ENCODE results near the gene MYBL2.
A peak's percentile ranks its signal among the peaks of the same experiment; 100 is the strongest.

MYBL2 gene

DNA sequence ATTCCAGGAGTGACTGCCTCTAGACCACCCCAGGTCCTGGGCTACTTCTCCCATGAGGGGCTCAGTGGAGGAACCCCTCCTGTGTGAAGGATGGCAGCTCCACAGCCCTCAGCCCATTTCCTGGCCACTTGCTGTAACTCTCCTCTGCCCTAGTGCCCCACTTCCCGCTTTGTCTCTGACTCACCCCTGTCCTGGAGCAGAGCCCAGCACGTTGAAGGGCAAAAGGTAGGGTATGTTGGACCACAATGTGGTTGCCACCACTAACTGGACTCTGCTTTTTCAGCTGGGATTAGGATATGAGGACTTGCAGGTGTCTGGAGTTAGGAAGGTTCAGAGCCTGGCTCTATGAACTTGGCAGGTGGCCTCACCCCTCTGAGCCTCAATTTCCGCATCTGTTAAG is 2.4 kb downstream of the MYBL2 start:
- H3K4me3 ChIP-seq (replicated peaks; ENCODE audit: low read depth, low read length), result no peak overlapping the region
- peak; percentile 32 for DNase-seq (ENCODE audit: low read depth)
- TF ChIP-seq, protein P1, sequence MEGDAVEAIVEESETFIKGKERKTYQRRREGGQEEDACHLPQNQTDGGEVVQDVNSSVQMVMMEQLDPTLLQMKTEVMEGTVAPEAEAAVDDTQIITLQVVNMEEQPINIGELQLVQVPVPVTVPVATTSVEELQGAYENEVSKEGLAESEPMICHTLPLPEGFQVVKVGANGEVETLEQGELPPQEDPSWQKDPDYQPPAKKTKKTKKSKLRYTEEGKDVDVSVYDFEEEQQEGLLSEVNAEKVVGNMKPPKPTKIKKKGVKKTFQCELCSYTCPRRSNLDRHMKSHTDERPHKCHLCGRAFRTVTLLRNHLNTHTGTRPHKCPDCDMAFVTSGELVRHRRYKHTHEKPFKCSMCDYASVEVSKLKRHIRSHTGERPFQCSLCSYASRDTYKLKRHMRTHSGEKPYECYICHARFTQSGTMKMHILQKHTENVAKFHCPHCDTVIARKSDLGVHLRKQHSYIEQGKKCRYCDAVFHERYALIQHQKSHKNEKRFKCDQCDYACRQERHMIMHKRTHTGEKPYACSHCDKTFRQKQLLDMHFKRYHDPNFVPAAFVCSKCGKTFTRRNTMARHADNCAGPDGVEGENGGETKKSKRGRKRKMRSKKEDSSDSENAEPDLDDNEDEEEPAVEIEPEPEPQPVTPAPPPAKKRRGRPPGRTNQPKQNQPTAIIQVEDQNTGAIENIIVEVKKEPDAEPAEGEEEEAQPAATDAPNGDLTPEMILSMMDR (IDR thresholded peaks at IDR 0.05; ENCODE audit: low read length, missing control alignments), result no peak

GRCh38 chr20:43670423-43670822 is 3.5 kb downstream of the MYBL2 start:
- no peak for DNase-seq (ENCODE audit: low read depth)
- TF ChIP-seq, protein P1 (IDR thresholded peaks at IDR 0.05; ENCODE audit: low read length, missing control alignments), result no peak
- no peak overlapping the region for H3K4me3 ChIP-seq (replicated peaks; ENCODE audit: low read depth, low read length)

DNA sequence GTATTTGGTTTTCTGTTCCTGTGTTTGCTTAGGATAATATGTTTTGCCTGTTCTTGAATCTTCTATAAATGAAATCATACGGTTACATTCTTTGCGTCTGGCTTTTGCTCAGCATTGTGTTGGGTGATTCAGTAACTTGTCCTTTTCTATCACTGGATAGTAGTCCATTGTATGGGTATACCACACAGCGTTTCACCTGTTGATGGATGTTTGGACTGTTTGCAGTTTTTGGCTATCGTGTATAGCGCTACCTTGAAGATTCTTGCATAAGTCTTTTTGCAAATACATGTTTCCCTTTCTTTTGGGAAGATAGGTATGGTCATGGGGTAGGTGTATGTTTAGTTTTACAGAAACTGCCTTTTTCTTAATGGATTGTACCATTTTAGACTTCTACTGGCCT is 9.5 kb downstream of the MYBL2 start:
- TF ChIP-seq, protein P1 (IDR thresholded peaks at IDR 0.05; ENCODE audit: low read length, missing control alignments), result no peak
- DNase-seq (ENCODE audit: low read depth), result no peak
- no peak overlapping the region for H3K4me3 ChIP-seq (replicated peaks; ENCODE audit: low read depth, low read length)

DNA sequence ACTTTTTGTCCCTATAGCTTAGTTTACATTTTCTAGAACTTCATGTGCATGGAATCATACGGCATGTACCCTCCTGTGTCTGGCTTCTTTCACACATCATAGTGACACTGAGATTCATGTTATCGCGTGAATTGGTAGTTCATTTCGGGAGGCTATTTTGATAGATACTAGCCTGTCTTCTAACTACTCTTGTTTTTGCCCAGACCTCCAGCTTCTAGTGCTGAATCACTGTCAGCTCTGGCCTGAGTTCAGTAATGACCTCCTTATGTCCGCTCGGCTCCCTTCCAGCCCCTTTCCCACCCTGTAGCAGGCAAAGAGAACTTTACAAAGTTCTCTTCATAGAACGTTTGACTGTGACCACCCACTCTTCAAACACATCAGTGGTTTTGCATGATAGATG is 14.1 kb downstream of the MYBL2 start:
- TF ChIP-seq, protein P1 (IDR thresholded peaks at IDR 0.05; ENCODE audit: low read length, missing control alignments), result no peak
- no peak overlapping the region for H3K4me3 ChIP-seq (replicated peaks; ENCODE audit: low read depth, low read length)
- no peak for DNase-seq (ENCODE audit: low read depth)

DNA sequence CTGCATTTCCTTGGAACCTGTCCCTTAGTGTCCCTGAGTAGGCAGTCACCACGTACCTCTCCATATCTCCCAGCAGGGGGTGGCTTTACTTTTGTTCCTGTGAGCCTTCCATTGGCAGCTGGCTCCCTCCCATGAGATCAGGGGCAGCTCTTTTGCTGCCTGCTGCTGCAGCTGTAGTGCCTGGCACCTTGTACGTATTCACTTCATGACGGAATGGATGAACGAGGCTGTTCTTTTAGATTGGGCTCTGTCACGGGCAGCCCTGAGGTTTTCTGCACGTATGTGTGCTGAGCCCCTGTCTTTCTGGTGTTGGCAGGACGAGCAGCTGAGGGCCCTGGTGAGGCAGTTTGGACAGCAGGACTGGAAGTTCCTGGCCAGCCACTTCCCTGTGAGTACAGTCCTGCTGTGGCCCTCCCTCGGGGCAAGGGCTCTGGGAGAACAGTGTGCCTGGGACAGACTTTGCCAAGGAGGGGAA is 14.6 kb downstream of the MYBL2 start:
- no peak for DNase-seq (ENCODE audit: low read depth)
- no peak overlapping the region for H3K4me3 ChIP-seq (replicated peaks; ENCODE audit: low read depth, low read length)
- TF ChIP-seq, protein P1 (IDR thresholded peaks at IDR 0.05; ENCODE audit: low read length, missing control alignments), result peak; percentile 3

GRCh38 chr20:43681991-43682410 is 15.1 kb downstream of the MYBL2 start:
- no peak overlapping the region for H3K4me3 ChIP-seq (replicated peaks; ENCODE audit: low read depth, low read length)
- DNase-seq (ENCODE audit: low read depth), result no peak
- TF ChIP-seq, protein P1 (IDR thresholded peaks at IDR 0.05; ENCODE audit: low read length, missing control alignments), result no peak

GRCh38 chr20:43682446-43682845 is 15.5 kb downstream of the MYBL2 start:
- no peak overlapping the region for H3K4me3 ChIP-seq (replicated peaks; ENCODE audit: low read depth, low read length)
- DNase-seq (ENCODE audit: low read depth), result no peak
- TF ChIP-seq, protein P1 (IDR thresholded peaks at IDR 0.05; ENCODE audit: low read length, missing control alignments), result no peak
